ENCODE measurements around the gene PHF12. TPM values are rescaled to one million over a fixed set of nuclear protein-coding genes. Genes with fewer than 3 reads are reported as not detected.

Gene PHF12
- total RNA-seq, 1 experiment from 2014 or later: 37.6 TPM

- no peaks in the 10 kb centered on the region for H3K4me1 Mint-ChIP-seq (ENCODE audit: insufficient read depth, unreplicated experiment)
- H3K36me3 Mint-ChIP-seq (ENCODE audit: insufficient read depth, unreplicated experiment): peaks cover 41% of the 10 kb centered on the region
- H3K27me3 Mint-ChIP-seq (ENCODE audit: insufficient read depth, unreplicated experiment): no peaks in the 10 kb centered on the region
- no peak for TF ChIP-seq CTCF (IDR thresholded peaks at IDR 0.05; ENCODE audit: unreplicated experiment)
- ChIA-PET CTCF (interaction anchor here (0.6 to 1.6 kb wide), 4 partner anchors 15 to 301 kb away, joined by 3 read pairs; no protein-coding TSS in a partner anchor), POLR2A (interaction anchor here (0.6 to 1.4 kb wide), 4 partner anchors 17 to 96 kb away, joined by 3 to 5 read pairs (median 3); partner anchors contain the start of gene FAM222B)
- H3K9me3 Mint-ChIP-seq (ENCODE audit: unreplicated experiment): no peaks in the 10 kb centered on the region
- DNase-seq (ENCODE audit: unreplicated experiment): no peak
- BruUV-seq (replicated peaks): no TSS peak
- intact Hi-C loops (cut with micrococcal nuclease): no loop called here
- H3K4me3 Mint-ChIP-seq (ENCODE audit: unreplicated experiment): no peak overlapping the region
- H3K27ac Mint-ChIP-seq (ENCODE audit: low read depth, unreplicated experiment): no peak overlapping the region
Observed at GRCh38 chr17:28861393-28862203, 89.7 kb downstream of the PHF12 start.

GRCh38 chr17:28860363-28860808 lies 90.9 kb downstream of the PHF12 start:
- Mint-ChIP-seq H3K27me3 (ENCODE audit: insufficient read depth, unreplicated experiment) (no peaks in the 10 kb centered on the region), H3K9me3 (ENCODE audit: unreplicated experiment) (no peaks in the 10 kb centered on the region), H3K27ac (ENCODE audit: low read depth, unreplicated experiment) (no peak overlapping the region), H3K4me3 (ENCODE audit: unreplicated experiment) (no peak overlapping the region), H3K4me1 (ENCODE audit: insufficient read depth, unreplicated experiment) (no peaks in the 10 kb centered on the region), H3K36me3 (ENCODE audit: insufficient read depth, unreplicated experiment) (peaks cover 47% of the 10 kb centered on the region)
- BruUV-seq (replicated peaks): no TSS peak
- intact Hi-C loops (cut with micrococcal nuclease): no loop called here
- ChIA-PET POLR2A (interaction anchor here (0.7 to 1.0 kb wide), 3 partner anchors 11 to 18 kb away, joined by 3 to 5 read pairs (median 3); partner anchors contain the start of gene FAM222B), CTCF (no interaction called here)
- DNase-seq (ENCODE audit: unreplicated experiment): no peak
- no peak for TF ChIP-seq CTCF (IDR thresholded peaks at IDR 0.05; ENCODE audit: unreplicated experiment)

- peaks cover 51% of the 10 kb centered on the region for H3K36me3 Mint-ChIP-seq (ENCODE audit: insufficient read depth, unreplicated experiment)
- no TSS peak for BruUV-seq (replicated peaks)
- no peaks in the 10 kb centered on the region for H3K27me3 Mint-ChIP-seq (ENCODE audit: insufficient read depth, unreplicated experiment)
Observed at GRCh38 chr17:28858801-28859355, 92.4 kb downstream of the PHF12 start.

More at GRCh38 chr17:28858801-28859355, 92.4 kb downstream of the PHF12 start:
- no peaks in the 10 kb centered on the region for H3K9me3 Mint-ChIP-seq (ENCODE audit: unreplicated experiment)
- no peaks in the 10 kb centered on the region for H3K4me1 Mint-ChIP-seq (ENCODE audit: insufficient read depth, unreplicated experiment)
- no peak overlapping the region for H3K4me3 Mint-ChIP-seq (ENCODE audit: unreplicated experiment)
- no peak for DNase-seq (ENCODE audit: unreplicated experiment)
- intact Hi-C loops (cut with micrococcal nuclease): loop anchor here (10.0 kb wide), 1 partner anchor 86 kb away; no protein-coding TSS in a partner anchor
- TF ChIP-seq CTCF (IDR thresholded peaks at IDR 0.05; ENCODE audit: unreplicated experiment): no peak
- no peak overlapping the region for H3K27ac Mint-ChIP-seq (ENCODE audit: low read depth, unreplicated experiment)
- ChIA-PET CTCF (no interaction called here), POLR2A (no interaction called here)

All from MCF 10A (cell line).